Measurements from ENCODE around the gene DCAF11. TPM values are rescaled to one million over a fixed set of nuclear protein-coding genes. Genes with fewer than 3 reads are reported as not detected.

DCAF11 gene
- total RNA-seq, 4 donors from 2014 or later, result 55.4 to 114 (median 79.3) TPM

DNA sequence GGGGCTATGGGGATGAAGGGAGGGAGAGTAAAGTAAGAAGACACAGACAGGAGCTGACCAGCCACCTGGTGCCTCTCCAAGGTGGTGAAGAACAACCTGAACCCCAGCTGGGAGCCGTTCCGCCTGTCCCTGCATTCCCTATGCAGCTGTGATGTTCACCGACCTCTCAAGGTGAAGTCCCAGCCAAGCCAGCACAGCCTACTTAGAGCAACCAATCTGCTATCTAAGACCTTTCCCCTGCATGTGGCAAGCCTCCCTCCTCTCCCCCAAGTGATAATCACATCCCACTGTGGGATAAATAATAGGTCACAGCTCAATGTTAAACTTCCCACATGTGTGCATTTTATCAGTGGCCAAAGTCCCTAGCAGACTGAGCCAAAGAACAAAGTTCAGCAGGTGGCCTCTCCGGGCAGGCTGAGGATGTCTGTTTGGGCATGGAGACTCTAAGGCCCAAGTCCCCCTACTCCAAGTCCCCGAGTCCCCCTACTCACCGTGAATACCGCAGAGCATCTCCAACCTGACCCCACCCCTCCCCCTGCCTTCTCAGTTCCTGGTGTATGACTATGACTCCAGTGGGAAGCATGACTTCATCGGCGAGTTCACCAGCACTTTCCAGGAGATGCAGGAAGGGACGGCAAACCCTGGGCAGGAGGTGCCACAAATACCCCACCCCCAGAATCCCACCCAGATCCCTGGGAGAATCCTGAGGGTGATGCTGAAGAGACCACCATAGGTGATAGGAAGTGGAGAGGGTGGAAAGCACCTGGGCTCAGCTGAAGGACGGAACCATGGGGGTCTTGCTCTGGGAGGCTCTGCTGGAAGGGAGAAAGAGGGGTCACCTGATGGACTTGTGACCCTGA lies 39.7 kb upstream of the DCAF11 start:
- no peak overlapping the region for H3K27ac ChIP-seq
- TF ChIP-seq, protein P1, sequence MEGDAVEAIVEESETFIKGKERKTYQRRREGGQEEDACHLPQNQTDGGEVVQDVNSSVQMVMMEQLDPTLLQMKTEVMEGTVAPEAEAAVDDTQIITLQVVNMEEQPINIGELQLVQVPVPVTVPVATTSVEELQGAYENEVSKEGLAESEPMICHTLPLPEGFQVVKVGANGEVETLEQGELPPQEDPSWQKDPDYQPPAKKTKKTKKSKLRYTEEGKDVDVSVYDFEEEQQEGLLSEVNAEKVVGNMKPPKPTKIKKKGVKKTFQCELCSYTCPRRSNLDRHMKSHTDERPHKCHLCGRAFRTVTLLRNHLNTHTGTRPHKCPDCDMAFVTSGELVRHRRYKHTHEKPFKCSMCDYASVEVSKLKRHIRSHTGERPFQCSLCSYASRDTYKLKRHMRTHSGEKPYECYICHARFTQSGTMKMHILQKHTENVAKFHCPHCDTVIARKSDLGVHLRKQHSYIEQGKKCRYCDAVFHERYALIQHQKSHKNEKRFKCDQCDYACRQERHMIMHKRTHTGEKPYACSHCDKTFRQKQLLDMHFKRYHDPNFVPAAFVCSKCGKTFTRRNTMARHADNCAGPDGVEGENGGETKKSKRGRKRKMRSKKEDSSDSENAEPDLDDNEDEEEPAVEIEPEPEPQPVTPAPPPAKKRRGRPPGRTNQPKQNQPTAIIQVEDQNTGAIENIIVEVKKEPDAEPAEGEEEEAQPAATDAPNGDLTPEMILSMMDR (IDR thresholded peaks at IDR 0.05), result no peak
- no peak for TF ChIP-seq POLR2A (IDR thresholded peaks at IDR 0.05)
- H3K27me3 ChIP-seq, result peaks cover 0 to 21% (median 0%) of the 10 kb centered on the region in 4 donors
- DNase-seq, result no peak
- peaks cover 0 to 22% (median 11%) of the 10 kb centered on the region in 3 donors for H3K4me1 ChIP-seq
- intact Hi-C loops (cut with DNase I), result no loop called here
- WGBS, 2 donors, result 75 to 77% methylated on average over 4 to 8 of the region's 11 CpGs
- H3K36me3 ChIP-seq, result no peaks in the 10 kb centered on the region
- no peak overlapping the region for H3K4me3 ChIP-seq
- no peaks in the 10 kb centered on the region for H3K9me3 ChIP-seq

DNA sequence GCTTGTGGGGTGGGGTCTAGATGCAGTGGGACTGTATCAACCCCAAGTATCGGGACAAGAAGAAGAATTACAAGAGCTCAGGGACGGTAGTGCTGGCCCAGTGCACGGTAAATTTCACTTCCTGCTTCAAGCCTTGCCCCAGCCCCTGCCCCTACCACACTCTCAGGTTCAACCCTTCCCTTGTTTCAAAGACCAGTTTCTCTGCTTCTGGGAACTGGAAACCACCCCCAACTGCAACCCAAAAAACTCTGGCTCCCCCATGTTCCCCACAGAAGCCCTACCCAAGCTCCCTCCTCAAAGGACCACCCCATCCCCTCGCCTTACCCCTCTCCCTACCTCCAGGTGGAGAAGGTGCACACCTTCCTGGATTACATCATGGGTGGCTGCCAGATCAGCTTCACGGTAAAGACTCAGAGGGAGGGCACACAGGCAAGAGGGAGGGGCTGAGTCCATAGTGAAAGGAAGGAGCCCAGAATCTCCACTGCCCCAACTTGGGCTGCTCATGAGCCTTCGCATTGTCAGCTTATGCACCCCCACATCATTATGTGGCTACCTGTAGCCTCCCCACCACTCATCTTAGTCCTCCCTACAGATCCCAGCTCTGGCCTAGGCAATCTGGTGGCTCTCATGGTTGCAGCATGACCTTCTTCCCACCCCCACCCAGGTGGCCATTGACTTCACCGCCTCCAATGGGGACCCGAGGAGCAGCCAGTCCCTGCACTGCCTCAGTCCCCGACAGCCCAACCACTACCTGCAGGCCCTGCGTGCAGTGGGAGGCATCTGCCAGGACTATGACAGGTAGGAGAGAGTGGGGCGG lies 38.9 kb upstream of the DCAF11 start:
- Histone ChIP-seq H3K9me3 (no peaks in the 10 kb centered on the region), H3K27me3 (peaks cover 0 to 21% (median 0%) of the 10 kb centered on the region in 4 donors), H3K36me3 (no peaks in the 10 kb centered on the region), H3K4me3 (no peak overlapping the region), H3K4me1 (peaks cover 0 to 28% (median 14%) of the 10 kb centered on the region in 3 donors), H3K27ac (no peak overlapping the region)
- WGBS, 2 donors, result 76 to 78% methylated on average over 5 to 10 of the region's 11 CpGs
- TF ChIP-seq, protein P1 (IDR thresholded peaks at IDR 0.05), result no peak
- no peak for TF ChIP-seq POLR2A (IDR thresholded peaks at IDR 0.05)
- DNase-seq, result no peak
- intact Hi-C loops (cut with DNase I), result no loop called here

DNA sequence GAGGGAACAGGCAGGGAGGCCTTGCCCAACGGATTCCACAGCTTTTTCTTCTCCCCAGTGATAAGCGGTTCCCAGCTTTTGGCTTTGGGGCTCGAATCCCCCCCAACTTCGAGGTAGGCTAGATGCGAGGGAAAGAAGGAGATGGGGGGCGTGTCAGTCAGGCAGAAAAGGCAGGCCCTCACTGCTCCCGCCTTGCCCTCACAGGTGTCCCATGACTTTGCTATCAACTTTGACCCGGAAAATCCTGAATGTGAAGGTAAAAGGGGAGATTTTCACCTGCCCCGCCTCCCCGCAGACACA lies 38.3 kb upstream of the DCAF11 start:
- WGBS, 2 donors, result 85 to 88% methylated on average over 9 to 10 of the region's 10 CpGs
- H3K27me3 ChIP-seq, result peaks cover 0 to 19% (median 0%) of the 10 kb centered on the region in 4 donors
- TF ChIP-seq, protein P1 (IDR thresholded peaks at IDR 0.05), result no peak
- TF ChIP-seq POLR2A (IDR thresholded peaks at IDR 0.05), result no peak
- H3K27ac ChIP-seq, result no peak overlapping the region
- H3K4me1 ChIP-seq, result peaks cover 0 to 33% (median 16%) of the 10 kb centered on the region in 3 donors
- no peaks in the 10 kb centered on the region for H3K9me3 ChIP-seq
- no peak overlapping the region for H3K4me3 ChIP-seq
- no peaks in the 10 kb centered on the region for H3K36me3 ChIP-seq
- no peak for DNase-seq
- intact Hi-C loops (cut with DNase I), result no loop called here

DNA sequence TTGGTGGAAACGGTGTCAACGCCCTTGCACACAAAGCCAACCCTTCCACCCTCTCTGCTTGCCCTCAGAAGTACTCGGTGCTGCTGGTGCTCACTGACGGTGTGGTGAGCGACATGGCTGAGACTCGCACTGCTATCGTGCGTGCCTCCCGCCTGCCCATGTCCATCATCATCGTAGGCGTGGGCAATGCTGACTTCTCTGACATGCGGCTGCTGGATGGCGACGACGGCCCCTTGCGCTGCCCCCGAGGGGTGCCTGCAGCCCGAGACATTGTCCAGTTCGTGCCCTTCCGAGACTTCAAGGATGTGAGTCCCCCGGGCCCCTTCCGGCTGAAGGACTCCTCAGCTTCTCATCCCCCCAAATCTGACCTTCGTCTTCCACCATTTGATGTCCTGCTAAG lies 37.5 kb upstream of the DCAF11 start:
- no peak for DNase-seq
- H3K4me1 ChIP-seq, result peaks cover 0 to 33% (median 17%) of the 10 kb centered on the region in 3 donors
- H3K9me3 ChIP-seq, result no peaks in the 10 kb centered on the region
- intact Hi-C loops (cut with DNase I), result no loop called here
- no peak overlapping the region for H3K4me3 ChIP-seq
- H3K27ac ChIP-seq, result no peak overlapping the region
- no peak for TF ChIP-seq POLR2A (IDR thresholded peaks at IDR 0.05)
- TF ChIP-seq, protein P1 (IDR thresholded peaks at IDR 0.05), result no peak
- no peaks in the 10 kb centered on the region for H3K36me3 ChIP-seq
- WGBS, 2 donors, result 89 to 91% methylated on average over 7 to 23 of the region's 23 CpGs
- peaks cover 0 to 11% (median 0%) of the 10 kb centered on the region in 4 donors for H3K27me3 ChIP-seq

DNA sequence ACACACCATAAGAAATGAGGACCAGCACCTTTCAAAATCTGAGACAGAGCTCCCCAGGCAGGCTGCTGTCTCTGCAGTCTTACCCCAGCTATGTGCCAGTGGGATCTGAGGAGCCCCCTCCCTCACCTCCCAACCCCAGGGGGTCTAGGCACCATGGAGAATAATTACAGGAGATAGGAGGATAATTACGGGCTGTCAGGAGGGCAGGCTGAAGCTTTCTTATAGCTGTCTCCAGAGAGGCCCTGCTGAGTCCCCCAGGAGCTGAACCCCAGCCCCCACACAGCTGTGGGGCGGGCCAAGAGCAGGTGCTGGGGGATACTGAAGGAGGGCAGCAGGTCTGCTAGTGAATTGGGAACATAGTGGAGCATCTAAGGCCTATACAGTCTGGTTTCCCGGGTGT lies 36.4 kb upstream of the DCAF11 start:
- no peak for DNase-seq
- H3K27ac ChIP-seq, result no peak overlapping the region

More for the DNA sequence above, 36.4 kb upstream of the DCAF11 start:
- Histone ChIP-seq H3K36me3 (no peaks in the 10 kb centered on the region), H3K9me3 (no peaks in the 10 kb centered on the region), H3K27me3 (peaks cover 0 to under 1% (median 0%) of the 10 kb centered on the region in 4 donors), H3K4me3 (no peak overlapping the region), H3K4me1 (peaks cover 0 to 22% (median 10%) of the 10 kb centered on the region in 3 donors)
- intact Hi-C loops (cut with DNase I), result no loop called here
- TF ChIP-seq, protein P1 (IDR thresholded peaks at IDR 0.05), result no peak
- TF ChIP-seq POLR2A (IDR thresholded peaks at IDR 0.05), result no peak
- WGBS, 2 donors, result 85 to 95% methylated on average over 2 to 3 of the region's 3 CpGs

Data from esophagus squamous epithelium (tissue), 5 donors.